GM23248 (cell line): ENCODE results near the gene TBX1.

Experiments
- EZH2 ChIP-seq: fragments of 200-600 bp; sonication (generic); IDR thresholded peaks from 2 replicates; pipeline ENCODE4 v1.6.1; 2018; ENCODE audit warnings: antibody characterized with exemption, mild to moderate bottlenecking; ENCODE audit not compliant: insufficient read depth, poor library complexity, severe bottlenecking
- EZH2phosphoT487 ChIP-seq: fragments of 200-600 bp; sonication (generic); IDR thresholded peaks from 2 replicates; pipeline ENCODE4 v1.6.1; 2018; ENCODE audit warnings: antibody characterized with exemption, moderate library complexity, mild to moderate bottlenecking, low read depth; ENCODE audit not compliant: insufficient read depth

DNA sequence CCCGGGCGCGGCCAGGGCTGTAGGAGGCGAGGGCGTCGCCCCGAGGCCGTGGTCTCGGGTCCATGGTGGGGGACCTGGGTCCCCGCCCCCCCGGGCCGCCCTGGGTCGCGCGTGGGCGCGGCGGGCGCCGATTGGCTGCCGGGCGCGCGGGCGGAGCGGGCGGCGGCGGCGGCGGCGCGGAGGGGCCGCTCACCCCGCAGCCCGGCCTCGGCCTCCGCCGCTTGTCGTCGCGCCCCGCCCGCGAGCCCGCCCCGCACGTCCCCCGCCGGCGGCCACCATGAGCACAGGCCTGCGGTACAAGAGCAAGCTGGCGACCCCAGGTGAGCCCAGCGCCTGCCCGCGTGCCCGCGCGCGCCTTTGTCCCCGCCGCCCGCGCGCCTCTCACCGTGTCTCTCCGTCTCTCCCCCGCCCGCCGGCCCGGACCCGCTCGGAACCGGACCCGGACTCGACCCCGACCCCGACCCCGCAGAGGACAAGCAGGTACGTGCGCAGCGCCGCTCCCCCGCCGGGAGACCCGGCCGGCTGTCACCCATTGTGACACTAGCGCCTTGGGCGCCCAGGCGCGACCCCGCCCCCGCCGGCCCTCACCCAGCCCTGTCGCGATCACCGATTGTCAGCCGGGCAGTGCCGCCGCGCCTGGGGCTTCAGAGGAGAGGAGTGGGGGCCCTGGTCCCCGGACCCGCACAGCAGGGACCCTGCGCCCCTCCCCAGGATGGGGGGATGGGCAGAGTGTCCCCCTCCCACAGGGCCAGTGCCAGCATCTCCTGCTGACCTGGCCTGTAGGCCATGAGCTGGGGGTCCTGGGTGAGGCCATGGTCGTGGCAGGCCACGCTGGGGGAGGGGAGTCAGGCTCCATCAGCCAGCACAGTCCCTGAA, 46.0 kb upstream of the TBX1 start, which contains the start of gene SEPTIN5:
- no peak for TF ChIP-seq EZH2
- no peak for TF ChIP-seq EZH2phosphoT487
